Pancreas (tissue), 10 donors: ENCODE data around the gene DMC1. TPM values are rescaled to one million over a fixed set of nuclear protein-coding genes. Genes with fewer than 3 reads are reported as not detected.
A peak's percentile ranks its signal among the peaks of the same experiment; 100 is the strongest.

ENCODE experiments used
- ATAC-seq, 4 donors: fragments of 200-7000 bp; cut with Tn5 transposase; one replicate each; pipeline versions ENCODE4 v1.8.0 to v1.9.1; 2020; ENCODE audit warnings: mild to moderate bottlenecking in 4 of 4, moderate library complexity in 4 of 4
- DNase-seq, 6 donors: peaks; one replicate each; pipeline ENCODE4 v3.0.0-alpha.2; 2020
- FAIRE-seq: peaks from 2 replicates; lab custom pipeline; 2012; peaks lifted over from hg19 to GRCh38; lab: Jason Lieb, UNC
- H3K27ac ChIP-seq, 4 donors: fragments of 200-600 bp; sonication (generic); 1 replicate in 3 of 4; 2 replicates in 1 of 4; pipeline versions ENCODE4 v1.5.0 to v1.8.0; 2020
- H3K27me3 ChIP-seq, 4 donors: fragments of 200-600 bp; one replicate each; pipeline ENCODE4 v1.8.0; 2021
- H3K36me3 ChIP-seq, 3 donors: fragments of 200-600 bp; sonication (generic) in 1 of 3; one replicate each; pipeline versions ENCODE4 v1.5.0 to v1.8.0; 2020 to 2021
- H3K4me1 ChIP-seq, 3 donors: fragments of 200-600 bp; one replicate each; pipeline ENCODE4 v1.8.0; 2021
- H3K4me3 ChIP-seq, 4 donors: fragments of 200-600 bp; sonication (generic) in 2 of 4; one replicate each; pipeline versions ENCODE4 v1.5.0 to v1.8.0; 2020 to 2021
- H3K9me3 ChIP-seq, 4 donors: fragments of 200-600 bp; one replicate each; pipeline ENCODE4 v1.8.0; 2021
- CTCF ChIP-seq, 4 donors: fragments of 200-600 bp; sonication (generic) in 3 of 4; IDR thresholded peaks; one replicate each; pipeline versions ENCODE4 v1.5.0 to v1.8.0; 2021; ENCODE audit warnings: antibody characterized with exemption in 4 of 4
- WGBS, 2 donors: extraction: QIAGEN DNeasy Blood & Tissue Kit; methylation state at CpG; one replicate each; pipeline ENCODE4 v1.1.7; 2013; 5-methylcytosine and 5-hydroxymethylcytosine counted together
- intact Hi-C, 3 donors: fragments of 100-400 bp; cut with DNase I; formaldehyde crosslinking; loops; one replicate each; pipeline versions ENCODE4 v1.11.1 to v1.14.2; 2022
- polyA plus RNA-seq, 2 donors: library from polyadenylated mRNA; stranded (reverse); fragments of 200-250 nt; gene quantifications; one replicate each; pipeline ENCODE4 v1.2.3, GENCODE V29; 2013
- total RNA-seq, 6 donors: library from RNA; stranded (reverse); fragmentation: NEBNext Ultra II Directional in 4 of 6; extraction: Animal tissue kit (Norgen Biotek cat#: 25700) in 4 of 6; gene quantifications; one replicate each; pipeline versions ENCODE4 v1.2.1 to v1.2.4, GENCODE V29; 2021 to 2023
- donor health status: healthy with polysubstance abuse.
- donor health status: DM: no; HTN: no; CAD: no; lungs with moderate emphysema.
- donor health status: DM: no; HTN: no; CAD: no.
- donor health status: control.
- donor health status: control.
- donor health status: Bipolar disorder and iron deficiency.
- donor health status: DM: yes; HTN: yes; CAD: no.
- donor health status: DM: no; HTN: no; CAD: no.
- donor health status: DM: no; HTN: no; CAD: no.
- donor health status: DM: yes; HTN: yes; CAD: no.

DMC1 gene
- total and polyA plus RNA-seq, 8 donors, result 0.14 to 0.28 (median 0.22) TPM; not detected in 4

- FAIRE-seq, result no peak
- Histone ChIP-seq H3K27ac (peak overlapping the region in 2 of 4 donors; percentile 56 to 60), H3K36me3 (peaks cover 22 to 97% (median 79%) of the 10 kb centered on the region in 3 donors), H3K9me3 (no peaks in the 10 kb centered on the region), H3K27me3 (no peaks in the 10 kb centered on the region), H3K4me3 (no peak overlapping the region), H3K4me1 (peaks cover 7 to 15% (median 15%) of the 10 kb centered on the region in 3 donors)
- TF ChIP-seq CTCF (IDR thresholded peaks at IDR 0.05), result no peak
- WGBS, 2 donors, result 64 to 73% methylated on average over 2 of the region's 2 CpGs
- peak; percentile 1 to 9 (median 7) for ATAC-seq
- intact Hi-C loops, result no loop called here
- no peak for DNase-seq
Measured at GRCh38 chr22:38490475-38490874, 79.5 kb downstream of the DMC1 start.

GRCh38 chr22:38489561-38490145 is 80.3 kb downstream of the DMC1 start:
- no peak for TF ChIP-seq CTCF (IDR thresholded peaks at IDR 0.05)
- Histone ChIP-seq H3K27me3 (no peaks in the 10 kb centered on the region), H3K9me3 (no peaks in the 10 kb centered on the region), H3K4me3 (no peak overlapping the region), H3K4me1 (peaks cover 7 to 15% (median 15%) of the 10 kb centered on the region in 3 donors), H3K36me3 (peaks cover 28 to 97% (median 80%) of the 10 kb centered on the region in 3 donors), H3K27ac (no peak overlapping the region)
- no peak for DNase-seq
- intact Hi-C loops, result no loop called here
- ATAC-seq, result no peak
- FAIRE-seq, result no peak
- WGBS, 2 donors, result 81 to 85% methylated on average over 7 of the region's 7 CpGs

- no peak for FAIRE-seq
- no peak for TF ChIP-seq CTCF (IDR thresholded peaks at IDR 0.05)
- no peaks in the 10 kb centered on the region for H3K27me3 ChIP-seq
- H3K4me1 ChIP-seq, result peaks cover 7 to 15% (median 15%) of the 10 kb centered on the region in 3 donors
- DNase-seq, result no peak
- no peaks in the 10 kb centered on the region for H3K9me3 ChIP-seq
- intact Hi-C loops, result no loop called here
- H3K27ac ChIP-seq, result no peak overlapping the region
- H3K4me3 ChIP-seq, result no peak overlapping the region
- no peak for ATAC-seq
- 91 to 92% methylated on average over 17 of the region's 17 CpGs for WGBS, 2 donors
- H3K36me3 ChIP-seq, result peaks cover 27 to 97% (median 80%) of the 10 kb centered on the region in 3 donors
Measured at GRCh38 chr22:38489142-38489541, 80.8 kb downstream of the DMC1 start.

DNA sequence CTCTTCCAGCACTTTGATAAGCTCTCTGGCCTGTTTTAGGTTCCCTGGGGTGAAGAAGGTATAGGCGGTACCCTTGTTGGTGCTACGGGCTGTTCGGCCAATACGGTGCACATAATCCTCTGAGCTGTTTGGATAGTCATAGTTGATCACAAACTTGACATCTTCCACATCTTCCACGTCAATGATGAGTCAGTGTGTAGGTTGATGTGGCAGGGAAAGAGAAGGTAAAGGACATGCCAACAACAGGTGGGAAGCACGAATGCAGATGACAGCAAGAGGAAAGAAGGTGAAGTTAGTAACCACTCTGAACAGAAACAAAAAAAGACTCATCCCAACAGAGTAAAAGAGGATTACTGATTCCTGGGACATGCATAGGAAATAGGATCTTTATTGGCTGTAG is 82.0 kb downstream of the DMC1 start:
- H3K4me3 ChIP-seq, result no peak overlapping the region
- WGBS, 2 donors, result 87 to 90% methylated on average over 6 of the region's 6 CpGs
- DNase-seq, result no peak
- H3K9me3 ChIP-seq, result no peaks in the 10 kb centered on the region
- intact Hi-C loops, result no loop called here
- peaks cover 22 to 97% (median 69%) of the 10 kb centered on the region in 3 donors for H3K36me3 ChIP-seq
- no peak for FAIRE-seq
- no peaks in the 10 kb centered on the region for H3K27me3 ChIP-seq
- H3K27ac ChIP-seq, result no peak overlapping the region
- peaks cover 7 to 15% (median 15%) of the 10 kb centered on the region in 3 donors for H3K4me1 ChIP-seq
- TF ChIP-seq CTCF (IDR thresholded peaks at IDR 0.05), result no peak
- no peak for ATAC-seq

DNA sequence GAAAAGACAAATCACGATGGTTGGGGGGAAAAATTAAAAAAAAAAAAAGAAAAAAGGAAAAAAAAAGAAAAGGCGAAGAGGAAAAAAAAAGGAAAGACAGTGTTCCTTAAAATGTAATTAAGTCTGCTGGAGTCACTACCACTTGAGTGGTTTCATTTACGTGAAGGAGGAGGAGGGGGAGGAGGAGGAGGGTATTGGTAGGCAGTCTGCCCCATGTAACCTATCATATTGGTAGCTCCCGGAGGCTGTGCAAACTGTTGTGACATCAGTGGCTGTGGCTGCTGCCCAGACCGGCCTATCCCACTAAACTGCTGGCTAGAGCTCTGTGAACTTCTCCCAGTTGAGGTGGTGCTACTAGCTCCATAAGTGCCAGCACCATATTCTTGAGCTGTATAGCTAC is 84.2 kb downstream of the DMC1 start:
- no peak for DNase-seq
- H3K27ac ChIP-seq, result no peak overlapping the region

More for the DNA sequence above, 84.2 kb downstream of the DMC1 start:
- Histone ChIP-seq H3K27me3 (no peaks in the 10 kb centered on the region), H3K4me3 (no peak overlapping the region), H3K36me3 (peaks cover 22 to 98% (median 55%) of the 10 kb centered on the region in 3 donors), H3K4me1 (peaks cover 0 to 7% (median 3%) of the 10 kb centered on the region in 3 donors), H3K9me3 (no peaks in the 10 kb centered on the region)
- TF ChIP-seq CTCF (IDR thresholded peaks at IDR 0.05), result no peak
- intact Hi-C loops, result no loop called here
- FAIRE-seq (no peak), ATAC-seq (peak in 3 of 4 donors; percentile 19 to 29 (median 28))
- WGBS, 2 donors, result 62 to 69% methylated on average over 5 of the region's 5 CpGs
